Fibroblast of villous mesenchyme (primary cell): Measurements from ENCODE around the gene ACSL3. TPM values are rescaled to one million over a fixed set of nuclear protein-coding genes. Genes with fewer than 3 reads are reported as not detected.

Source experiments
- DNase-seq: peaks from one replicate; pipeline ENCODE4 v3.0.0-alpha.2; 2010; ENCODE audit warnings: low read depth
- H3K4me3 ChIP-seq: 2 replicates; pipeline ENCODE4 v1.5.1; 2011; ENCODE audit warnings: low read depth, mild to moderate bottlenecking, low read length
- CTCF ChIP-seq: IDR thresholded peaks from 2 replicates; pipeline ENCODE4 v1.5.1; 2012; ENCODE audit warnings: low read depth, mild to moderate bottlenecking, low read length; ENCODE audit not compliant: insufficient read depth
- total RNA-seq: library from RNA; depleted of rRNA; stranded (reverse); fragments of >200 nt; gene quantifications from 2 replicates; pipeline ENCODE4 v1.2.3, GENCODE V29; 2012

Gene ACSL3
- total RNA-seq, 1 donor = 207 TPM

- no peak for TF ChIP-seq CTCF
- no peak overlapping the region for H3K4me3 ChIP-seq
- DNase-seq = no peak
These were observed 80.7 kb downstream of the ACSL3 start for GRCh38 chr2:222941510-222942032.

GRCh38 chr2:222942561-222942960 lies 81.7 kb downstream of the ACSL3 start:
- DNase-seq = no peak
- no peak for TF ChIP-seq CTCF

GRCh38 chr2:222942977-222943376 lies 82.1 kb downstream of the ACSL3 start:
- no peak for TF ChIP-seq CTCF
- no peak overlapping the region for H3K4me3 ChIP-seq
- no peak for DNase-seq

More at GRCh38 chr2:222942561-222942960, 81.7 kb downstream of the ACSL3 start:
- no peak overlapping the region for H3K4me3 ChIP-seq

DNA sequence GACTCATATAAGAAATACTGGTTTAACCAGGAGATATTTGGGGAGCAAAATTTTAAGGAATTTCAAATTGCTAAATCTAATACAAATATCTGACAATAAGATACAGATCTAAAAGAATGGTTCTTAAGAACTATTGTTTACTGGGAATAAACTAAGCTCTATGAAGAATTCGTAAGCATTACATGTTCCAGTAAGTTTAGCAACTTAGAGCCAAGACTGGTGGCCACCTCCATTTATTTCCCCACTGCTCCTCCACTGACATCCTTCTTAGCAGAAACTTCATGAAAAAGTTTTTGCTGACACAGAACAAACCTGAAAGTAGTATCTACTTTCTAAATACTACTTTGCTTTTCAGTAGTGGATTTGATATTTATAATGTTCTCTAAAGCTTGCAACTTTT lies 83.0 kb downstream of the ACSL3 start:
- TF ChIP-seq CTCF = no peak
- no peak overlapping the region for H3K4me3 ChIP-seq
- DNase-seq = peak; percentile 46

DNA sequence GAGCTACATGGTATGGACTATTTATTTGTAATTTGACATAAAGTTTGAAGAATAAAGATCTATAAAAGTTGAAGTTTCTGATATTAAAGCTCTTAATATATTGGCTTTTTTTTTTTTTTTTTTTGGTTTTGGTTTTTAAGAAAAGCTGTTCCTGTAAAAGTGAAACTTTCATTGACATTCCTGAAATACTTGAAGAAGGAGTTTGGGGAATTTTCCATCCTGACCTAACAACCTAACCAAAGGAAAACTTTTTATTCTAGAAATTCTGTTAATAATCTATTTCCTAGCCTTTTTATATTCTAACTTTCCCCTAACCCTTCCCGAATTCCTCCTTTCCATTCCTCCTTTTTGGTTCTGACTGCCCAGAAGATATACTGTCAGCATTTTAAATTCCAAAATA lies 83.7 kb downstream of the ACSL3 start:
- no peak overlapping the region for H3K4me3 ChIP-seq
- DNase-seq = peak; percentile 37
- no peak for TF ChIP-seq CTCF

- no peak for DNase-seq
- TF ChIP-seq CTCF = no peak
- H3K4me3 ChIP-seq = no peak overlapping the region
These were observed 84.3 kb downstream of the ACSL3 start for GRCh38 chr2:222944971-222945740.

DNA sequence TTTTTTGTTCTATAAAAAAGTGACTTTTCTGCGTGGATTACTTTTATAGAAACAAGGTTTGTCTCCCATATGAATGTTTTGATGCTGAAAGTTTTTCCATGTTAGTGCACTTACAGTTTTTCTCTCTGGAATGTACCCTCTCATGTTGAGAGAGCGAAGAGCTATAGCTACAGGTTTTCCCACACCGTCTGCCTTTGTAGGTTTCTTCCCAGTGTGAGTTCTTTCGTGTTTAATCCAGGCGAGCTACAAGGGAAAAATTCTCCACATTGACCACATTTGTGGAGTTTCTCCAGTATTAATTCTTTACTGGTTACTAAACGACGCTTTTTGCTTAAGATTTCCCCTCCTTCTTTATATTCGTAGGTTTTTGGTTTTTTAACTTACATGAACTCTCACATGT lies 85.1 kb downstream of the ACSL3 start:
- DNase-seq = no peak
- H3K4me3 ChIP-seq = no peak overlapping the region
- TF ChIP-seq CTCF = no peak
